Measurements from ENCODE around the gene RASSF4.
A peak's percentile ranks its signal among the peaks of the same experiment; 100 is the strongest.

The RASSF4 gene

GRCh38 chr10:44971935-44972757 lies 12.5 kb downstream of the RASSF4 start:
- Mint-ChIP-seq H3K4me3 (no peak overlapping the region), H3K27ac (no peak overlapping the region)
- DNase-seq, result no peak

GRCh38 chr10:44972874-44973306 lies 13.3 kb downstream of the RASSF4 start:
- Mint-ChIP-seq H3K27ac (no peak overlapping the region), H3K4me3 (no peak overlapping the region)

More at GRCh38 chr10:44971935-44972757, 12.5 kb downstream of the RASSF4 start:
- Mint-ChIP-seq H3K4me1 (peaks cover 57% of the 10 kb centered on the region), H3K27me3 (no peaks in the 10 kb centered on the region), H3K9me3 (no peaks in the 10 kb centered on the region)
- no peak for ATAC-seq

GRCh38 chr10:44973323-44974081 lies 13.9 kb downstream of the RASSF4 start:
- H3K27me3 Mint-ChIP-seq, result no peaks in the 10 kb centered on the region
- H3K4me3 Mint-ChIP-seq, result peak overlapping the region; percentile 28 to 78
- DNase-seq (peak in 1 of 2 donors; percentile 29), ATAC-seq (no peak)
- H3K4me1 Mint-ChIP-seq, result peaks cover 46% of the 10 kb centered on the region
- H3K27ac Mint-ChIP-seq, result peak overlapping the region; percentile 2 to 65
- no peaks in the 10 kb centered on the region for H3K9me3 Mint-ChIP-seq

More at GRCh38 chr10:44972874-44973306, 13.3 kb downstream of the RASSF4 start:
- DNase-seq (no peak), ATAC-seq (peak; percentile 3)
- Mint-ChIP-seq H3K27me3 (no peaks in the 10 kb centered on the region), H3K4me1 (peaks cover 49% of the 10 kb centered on the region), H3K9me3 (no peaks in the 10 kb centered on the region)

GRCh38 chr10:44974082-44974627 lies 14.6 kb downstream of the RASSF4 start:
- Mint-ChIP-seq H3K9me3 (no peaks in the 10 kb centered on the region), H3K27me3 (no peaks in the 10 kb centered on the region), H3K27ac (peak overlapping the region; percentile 65 to 78), H3K4me1 (peaks cover 43% of the 10 kb centered on the region), H3K4me3 (peak overlapping the region; percentile 72 to 78)
- DNase-seq (no peak), ATAC-seq (peak; percentile 2)

GRCh38 chr10:44974628-44975430 lies 15.2 kb downstream of the RASSF4 start:
- Mint-ChIP-seq H3K9me3 (no peaks in the 10 kb centered on the region), H3K4me3 (peak overlapping the region; percentile 72 to 78), H3K4me1 (peaks cover 39% of the 10 kb centered on the region), H3K27ac (peak overlapping the region; percentile 65 to 78), H3K27me3 (no peaks in the 10 kb centered on the region)
- ATAC-seq (peak; percentile 84), DNase-seq (peak; percentile 73 to 77)

- H3K4me3 Mint-ChIP-seq, result peak overlapping the region in 1 of 2 donors; percentile 78
- peaks cover 39% of the 10 kb centered on the region for H3K4me1 Mint-ChIP-seq
- H3K27me3 Mint-ChIP-seq, result no peaks in the 10 kb centered on the region
- no peaks in the 10 kb centered on the region for H3K9me3 Mint-ChIP-seq
- no peak for DNase-seq
- no peak overlapping the region for H3K27ac Mint-ChIP-seq
- ATAC-seq, result peak; percentile 4
Measured at GRCh38 chr10:44975431-44976331, 16.1 kb downstream of the RASSF4 start.

- Mint-ChIP-seq H3K27me3 (no peaks in the 10 kb centered on the region), H3K4me1 (peaks cover 39% of the 10 kb centered on the region), H3K27ac (peak overlapping the region in 1 of 2 donors; percentile 48), H3K4me3 (peak overlapping the region in 1 of 2 donors; percentile 5), H3K9me3 (no peaks in the 10 kb centered on the region)
- DNase-seq, result no peak
- ATAC-seq, result no peak
Measured at GRCh38 chr10:44976352-44977198, 17.0 kb downstream of the RASSF4 start.

GRCh38 chr10:44977287-44978212 lies 17.9 kb downstream of the RASSF4 start:
- no peak for ATAC-seq
- Mint-ChIP-seq H3K9me3 (no peaks in the 10 kb centered on the region), H3K4me1 (peaks cover 39% of the 10 kb centered on the region), H3K27me3 (no peaks in the 10 kb centered on the region), H3K27ac (peak overlapping the region in 1 of 2 donors; percentile 48), H3K4me3 (peak overlapping the region in 1 of 2 donors; percentile 39)
- no peak for DNase-seq

- Mint-ChIP-seq H3K4me3 (peak overlapping the region in 1 of 2 donors; percentile 44), H3K4me1 (peaks cover 35% of the 10 kb centered on the region), H3K27ac (no peak overlapping the region), H3K9me3 (no peaks in the 10 kb centered on the region), H3K27me3 (no peaks in the 10 kb centered on the region)
- ATAC-seq, result no peak
- DNase-seq, result no peak
Measured at GRCh38 chr10:44978213-44978569, 18.6 kb downstream of the RASSF4 start.

GRCh38 chr10:44978570-44979280 lies 19.1 kb downstream of the RASSF4 start, which contains the start of gene DEPP1:
Gene DEPP1, minus strand, starts transcription at chr10:44978809. Its CDS starts 779 bp downstream, at chr10:44978030.
- ATAC-seq, result no peak
- Mint-ChIP-seq H3K4me3 (peak within 1 kb of the TSS in 1 of 2 donors; percentile 44), H3K9me3 (no peaks in the 10 kb centered on the region), H3K27me3 (no peaks in the 10 kb centered on the region), H3K4me1 (peaks cover 35% of the 10 kb centered on the region), H3K27ac (no peak within 1 kb of the TSS)
- no peak for DNase-seq

- Mint-ChIP-seq H3K4me1 (peaks cover 27% of the 10 kb centered on the region), H3K4me3 (no peak overlapping the region), H3K27me3 (no peaks in the 10 kb centered on the region), H3K9me3 (no peaks in the 10 kb centered on the region), H3K27ac (peak overlapping the region in 1 of 2 donors; percentile 74)
- DNase-seq, result no peak
- ATAC-seq, result no peak
Measured at GRCh38 chr10:44979281-44980191, 19.9 kb downstream of the RASSF4 start.

All from stimulated activated naive CD8-positive, alpha-beta T cell treated with anti-CD3 and anti-CD28 coated beads, Interleukin-15, amount 100 ng/mL, for 72 hours (primary cell).